HG03135 (cell line): ENCODE measurements around the gene PLEKHG1.

Source experiments
- ATAC-seq: cut with Tn5 transposase; IDR thresholded peaks from one replicate; pipeline ENCODE4 v1.9.1; 2021; ENCODE audit warnings: mild to moderate bottlenecking, moderate library complexity; ENCODE audit not compliant: unreplicated experiment

Gene PLEKHG1

DNA sequence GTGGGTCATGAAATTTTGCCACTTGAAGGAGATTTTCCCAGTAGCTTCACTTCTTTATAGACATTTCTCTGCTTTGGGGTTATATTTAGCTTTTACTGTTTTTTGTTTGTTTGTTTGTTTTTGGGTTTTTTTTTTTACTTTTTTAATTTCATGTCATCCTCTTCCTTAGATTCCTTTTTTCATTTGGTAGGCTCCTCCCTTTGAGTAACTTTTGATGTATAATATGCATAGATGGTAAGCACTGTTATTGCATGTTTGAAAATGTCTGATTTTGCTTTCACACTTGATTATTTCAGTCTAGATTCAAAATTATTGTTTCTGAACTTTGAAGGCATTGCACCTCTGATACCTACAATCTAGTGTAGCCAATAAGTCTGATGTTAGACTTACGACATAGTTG lies 37.6 kb downstream of the PLEKHG1 start:
- ATAC-seq: no peak

DNA sequence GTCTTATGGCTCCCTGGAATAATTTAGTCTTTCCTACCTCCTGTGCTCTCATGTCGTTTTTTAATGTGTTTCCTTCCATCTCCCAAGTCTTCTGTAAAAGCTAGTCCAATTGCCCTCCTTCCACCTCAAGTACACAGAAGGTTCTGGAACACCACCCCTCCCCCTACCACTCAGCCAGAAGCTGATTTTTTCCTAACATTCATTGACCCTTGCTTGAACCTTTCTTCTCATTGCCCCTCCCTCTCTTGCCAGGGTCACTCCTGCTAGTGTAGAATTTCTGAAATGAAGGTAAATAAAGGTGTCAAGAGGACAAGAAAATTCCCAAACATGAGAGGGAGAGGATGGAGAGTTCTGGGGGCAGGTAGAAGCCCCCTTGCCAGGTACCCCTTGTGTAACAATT lies 38.6 kb downstream of the PLEKHG1 start:
- no peak for ATAC-seq

DNA sequence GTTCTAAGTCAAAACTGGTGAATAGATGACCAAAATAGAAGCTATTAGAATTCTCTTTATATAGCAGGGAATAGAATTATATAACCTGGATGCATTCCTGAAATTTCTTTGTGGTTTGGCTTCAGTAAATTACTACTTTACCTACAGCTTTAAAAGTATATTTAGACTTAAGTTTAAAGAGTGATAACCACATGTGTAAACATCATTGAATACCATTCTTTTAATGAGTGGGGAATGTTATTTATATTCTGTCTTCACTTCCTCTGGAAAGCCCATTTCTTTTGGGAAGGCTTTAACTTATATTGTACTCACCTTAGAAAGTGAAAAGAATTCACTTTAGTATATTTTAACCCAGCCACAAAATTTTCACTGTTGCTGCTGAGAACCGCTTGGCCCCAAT lies 39.1 kb downstream of the PLEKHG1 start:
- no peak for ATAC-seq

DNA sequence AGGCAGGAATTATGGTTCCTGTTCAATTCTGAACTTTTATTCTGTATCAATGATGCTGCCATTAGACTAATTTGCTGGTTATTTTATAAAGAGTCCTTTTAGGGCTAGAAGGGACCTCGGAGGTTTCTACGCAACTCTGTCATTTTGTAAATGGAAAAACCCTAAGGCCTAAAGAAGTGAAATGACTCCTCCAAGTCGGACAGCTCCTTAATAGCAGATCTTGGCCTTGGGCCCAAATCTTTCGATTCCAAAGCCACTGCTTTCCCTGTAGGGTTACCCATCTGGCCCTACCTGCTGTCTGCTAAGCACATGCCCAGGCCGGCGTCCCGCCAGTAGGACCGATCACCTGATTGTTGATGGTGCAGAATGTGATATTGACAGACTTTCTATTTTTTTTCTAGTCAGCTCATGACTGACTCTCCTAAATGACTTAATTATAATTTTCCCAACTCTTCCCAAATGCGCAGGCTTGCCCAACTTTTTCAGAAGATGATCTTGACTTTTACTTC lies 40.2 kb downstream of the PLEKHG1 start:
- ATAC-seq: no peak

DNA sequence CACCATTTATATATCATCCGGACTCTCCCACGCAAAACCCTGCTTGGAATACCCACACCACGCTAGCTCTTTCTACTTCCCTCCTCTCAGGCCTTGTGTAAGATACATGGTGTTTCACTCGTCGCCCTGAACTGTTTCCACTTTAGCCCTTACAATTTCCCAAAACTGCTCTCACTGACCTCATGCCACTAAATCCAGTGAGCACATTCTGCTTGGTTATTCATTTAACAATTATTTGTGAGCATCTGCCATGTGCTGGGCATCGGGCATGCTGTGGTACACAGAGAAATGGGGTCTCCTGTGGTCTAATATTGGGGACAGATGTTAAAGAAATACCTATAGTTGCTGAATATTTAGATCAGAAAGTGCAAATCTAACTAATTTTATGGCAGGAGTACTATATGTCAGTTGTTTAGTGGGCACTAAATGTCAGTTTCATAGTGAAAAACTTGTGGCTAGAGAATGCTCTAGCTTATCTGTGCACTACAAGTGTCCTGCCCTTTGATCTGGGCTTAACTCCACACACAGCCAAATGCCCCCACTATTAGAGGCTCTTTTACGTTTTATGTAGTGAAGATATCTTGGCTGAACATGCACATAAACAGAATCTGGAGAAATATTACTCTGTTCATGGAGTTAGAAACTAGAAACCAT lies 41.0 kb downstream of the PLEKHG1 start:
- ATAC-seq: no peak

DNA sequence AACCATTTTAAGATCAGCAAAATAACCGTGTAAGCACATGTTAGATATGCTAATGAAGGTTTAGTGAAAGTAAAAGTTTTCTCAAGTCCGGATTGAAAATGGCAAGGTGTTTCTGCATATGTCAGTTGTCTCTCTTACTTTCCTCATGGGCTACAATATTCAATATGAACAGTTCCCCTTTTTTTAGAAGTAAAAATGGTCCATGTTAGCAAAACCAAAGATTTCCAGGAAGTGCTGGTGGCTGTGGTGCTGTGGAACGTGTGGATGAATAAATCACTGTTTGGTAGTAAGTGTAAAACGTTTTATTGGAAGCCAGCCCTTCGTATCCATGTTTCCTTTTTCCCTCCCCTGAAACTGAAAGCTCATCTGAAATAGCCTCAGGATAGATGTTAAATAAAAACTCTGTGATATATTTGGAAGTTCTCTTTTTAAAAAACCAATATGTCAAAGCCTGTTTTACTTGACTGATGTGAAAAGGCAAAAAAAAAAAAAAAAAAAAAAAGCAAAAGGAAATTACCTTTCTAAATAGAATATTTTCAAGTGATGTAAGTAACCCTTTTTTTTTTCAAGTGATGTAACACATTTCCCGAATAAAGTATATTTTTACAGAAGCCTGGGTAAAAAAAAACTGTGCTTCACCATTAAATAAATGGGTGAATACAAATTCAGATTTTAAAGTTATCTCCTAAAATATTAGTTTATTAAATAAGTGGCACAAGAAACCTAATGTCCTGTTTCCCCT lies 41.9 kb downstream of the PLEKHG1 start:
- ATAC-seq: no peak

DNA sequence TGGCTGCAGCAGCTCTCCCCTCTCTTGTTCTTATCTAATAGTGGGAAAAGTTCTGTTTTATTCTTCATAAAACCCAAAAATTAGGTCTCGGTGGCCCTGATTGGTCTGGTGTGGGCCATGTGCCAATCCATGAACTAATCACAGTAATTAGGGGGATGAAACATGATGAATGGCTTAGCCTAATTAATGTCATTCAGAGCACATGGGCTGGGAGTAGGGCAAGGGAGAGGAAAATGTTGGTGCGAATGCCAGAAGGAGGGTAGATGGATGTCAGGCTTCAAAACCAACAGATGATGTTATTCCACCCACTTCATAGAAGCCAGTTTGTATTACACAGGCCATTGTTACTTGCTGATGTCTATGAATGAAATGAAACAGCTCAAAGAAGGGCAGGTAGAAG lies 46.5 kb downstream of the PLEKHG1 start:
- ATAC-seq: no peak

DNA sequence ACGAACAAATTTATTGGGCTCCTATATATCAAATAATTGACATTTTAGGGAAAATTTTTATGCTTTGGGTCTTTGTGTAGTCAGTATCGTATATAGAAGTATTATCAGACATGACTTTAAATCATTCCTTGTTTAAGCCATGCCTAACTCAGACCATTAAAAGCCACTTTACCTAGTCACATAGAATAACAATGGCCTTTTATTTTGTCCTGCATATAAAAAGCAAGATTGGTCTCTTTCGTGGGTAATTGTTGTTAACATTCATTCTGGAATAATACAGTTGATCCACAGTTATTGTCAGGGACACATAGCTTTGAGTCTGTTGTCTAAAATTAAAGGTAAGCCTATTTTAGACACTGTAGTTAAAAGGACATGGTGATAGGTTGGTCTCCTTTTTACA lies 47.4 kb downstream of the PLEKHG1 start:
- ATAC-seq: no peak
